Lower leg skin (tissue), 3 donors: Measurements from ENCODE around the gene LCP1.

ENCODE experiments used
- CTCF ChIP-seq, 3 donors: fragments of 450-650 bp; IDR thresholded peaks; one replicate each; pipeline ENCODE4 v1.5.1; 2016; ENCODE audit warnings: antibody characterized with exemption in 3 of 3, mild to moderate bottlenecking in 3 of 3, moderate library complexity in 2 of 3
- POLR2A ChIP-seq, 2 donors: fragments of 450-650 bp; IDR thresholded peaks; one replicate each; pipeline ENCODE4 v1.6.1; 2016 to 2017; ENCODE audit warnings: antibody characterized with exemption in 2 of 2, mild to moderate bottlenecking in 1 of 2, moderate library complexity in 1 of 2

DNA sequence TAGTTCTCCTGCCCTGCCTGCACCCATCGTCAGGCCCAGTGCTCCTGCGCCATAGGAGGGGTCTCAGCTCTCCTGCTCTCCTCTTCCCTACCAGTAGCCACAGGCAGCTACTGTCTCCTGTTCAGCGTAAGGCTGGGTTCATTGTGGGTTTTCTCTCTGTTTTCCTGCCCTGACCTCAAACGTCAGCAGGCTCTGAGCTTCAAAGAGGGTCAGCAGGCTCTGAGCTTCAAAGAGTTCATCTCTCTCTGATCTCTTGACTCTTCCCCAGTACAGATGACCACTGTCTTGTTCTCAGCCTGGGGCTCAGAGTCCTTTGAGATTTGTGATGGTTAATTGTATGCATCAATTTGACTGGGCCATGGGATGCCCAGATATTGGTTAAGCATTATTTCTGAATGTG lies 72.5 kb downstream of the LCP1 start:
- TF ChIP-seq CTCF (IDR thresholded peaks at IDR 0.05) = no peak
- no peak for TF ChIP-seq POLR2A (IDR thresholded peaks at IDR 0.05)
